Stimulated activated CD8-positive, alpha-beta memory T cell treated with anti-CD3 and anti-CD28 coated beads, Interleukin-7, amount 100 ng/mL, for 48 hours (primary cell): ENCODE measurements around the gene COL6A1.
"Not testable (repeated sequence)": the region's sequence is repeated elsewhere in the genome, so short reads cannot be mapped to it uniquely, and the experiment has no call there.

Experiments used
- DNase-seq, 2 donors: peaks; one replicate each; pipeline ENCODE4 v3.0.0-alpha.2; 2020; ENCODE audit warnings: low read depth in 1 of 2; ENCODE audit errors: extremely low read depth in 1 of 2

COL6A1 gene

GRCh38 chr21:45944601-45945000 is 37.0 kb upstream of the COL6A1 start:
- DNase-seq, result no peak

- no peak for DNase-seq
These were observed 36.3 kb upstream of the COL6A1 start for GRCh38 chr21:45945066-45945867.

GRCh38 chr21:45945868-45946210 is 35.7 kb upstream of the COL6A1 start:
- no peak for DNase-seq

GRCh38 chr21:45947296-45947695 is 34.3 kb upstream of the COL6A1 start:
- no peak for DNase-seq

- no peak for DNase-seq
These were observed 33.8 kb upstream of the COL6A1 start for GRCh38 chr21:45947716-45948255.

GRCh38 chr21:45948576-45949141 is 32.9 kb upstream of the COL6A1 start:
- DNase-seq, result no peak

- DNase-seq, result no peak
These were observed 31.4 kb upstream of the COL6A1 start for GRCh38 chr21:45949928-45950739.

- DNase-seq, result no peak
These were observed 30.6 kb upstream of the COL6A1 start for GRCh38 chr21:45950740-45951515.

GRCh38 chr21:45951676-45952075 is 29.9 kb upstream of the COL6A1 start:
- DNase-seq, result no peak

GRCh38 chr21:45952527-45952926 is 29.0 kb upstream of the COL6A1 start:
- not testable (repeated sequence) for DNase-seq

- no peak for DNase-seq
These were observed 28.6 kb upstream of the COL6A1 start for GRCh38 chr21:45952974-45953373.

- no peak for DNase-seq
These were observed 27.3 kb upstream of the COL6A1 start for GRCh38 chr21:45954261-45954660.

GRCh38 chr21:45954921-45955320 is 26.6 kb upstream of the COL6A1 start:
- DNase-seq, result no peak

- DNase-seq, result no peak
These were observed 24.0 kb upstream of the COL6A1 start for GRCh38 chr21:45957551-45957950.

GRCh38 chr21:45957981-45958600 is 23.5 kb upstream of the COL6A1 start:
- DNase-seq, result no peak

GRCh38 chr21:45959182-45959581 is 22.4 kb upstream of the COL6A1 start:
- DNase-seq, result no peak

GRCh38 chr21:45959779-45960390 is 21.7 kb upstream of the COL6A1 start:
- DNase-seq, result no peak

GRCh38 chr21:45961408-45961807 is 20.2 kb upstream of the COL6A1 start:
- not testable (repeated sequence) for DNase-seq

GRCh38 chr21:45962531-45963231 is 18.9 kb upstream of the COL6A1 start:
- DNase-seq, result no peak
